ENCODE results near the gene CYBC1.

- TF ChIP-seq CTCF (IDR thresholded peaks at IDR 0.05; ENCODE audit: low read length) (no peak), EZH2 (IDR thresholded peaks at IDR 0.05; ENCODE audit: borderline replicate concordance, low read length) (no peak)
Measured at GRCh38 chr17:82497483-82498405, 47.2 kb upstream of the CYBC1 start.

Measured in OCI-LY1 (cell line).